Colonic mucosa (tissue), 4 donors: Measurements from ENCODE around the gene NHLRC2. TPM values are rescaled to one million over a fixed set of nuclear protein-coding genes. Genes with fewer than 3 reads are reported as not detected.

ENCODE experiments used
- DNase-seq: peaks from one replicate; pipeline ENCODE4 v3.0.0-alpha.2; 2020
- H3K27ac ChIP-seq: fragments of 200-600 bp; one replicate; pipeline ENCODE4 v1.8.0; 2021
- H3K27me3 ChIP-seq: fragments of 200-600 bp; one replicate; pipeline ENCODE4 v1.8.0; 2021
- H3K36me3 ChIP-seq: fragments of 200-600 bp; one replicate; pipeline ENCODE4 v1.8.0; 2021
- H3K4me1 ChIP-seq: fragments of 200-600 bp; one replicate; pipeline ENCODE4 v1.8.0; 2021; ENCODE audit warnings: mild to moderate bottlenecking
- H3K4me3 ChIP-seq: fragments of 200-600 bp; one replicate; pipeline ENCODE4 v1.8.0; 2021
- H3K9ac ChIP-seq, 2 donors: one replicate each; pipeline ENCODE4 v1.7.0; 2013; ENCODE audit warnings: control low read depth in 2 of 2, low read depth in 2 of 2, low read length in 2 of 2
- H3K9me3 ChIP-seq: fragments of 200-600 bp; one replicate; pipeline ENCODE4 v1.8.0; 2021
- CTCF ChIP-seq: fragments of 200-600 bp; IDR thresholded peaks from one replicate; pipeline ENCODE4 v1.8.0; 2022; ENCODE audit warnings: antibody characterized with exemption, mild to moderate bottlenecking
- intact Hi-C: fragments of 100-400 bp; cut with DNase I; formaldehyde crosslinking; loops from one replicate; pipeline ENCODE4 v1.14.1; 2022
- total RNA-seq, 2 donors: library from RNA; stranded (reverse); fragmentation: NEBNext Ultra II Directional in 1 of 2; extraction: Animal tissue kit (Norgen Biotek cat#: 25700) in 1 of 2; gene quantifications; one replicate each; pipeline ENCODE4 v1.2.1, GENCODE V29; 2021
- donor health status: healthy.
- donor health status: DM: no; HTN: no; CAD: no.
- donor health status: DM: no; HTN: no; CAD: no.

NHLRC2 gene
- total RNA-seq, 2 donors from 2014 or later: 31.2 to 46.1 TPM

GRCh38 chr10:113920114-113920513 lies 65.7 kb downstream of the NHLRC2 start:
- no peak overlapping the region for H3K4me3 ChIP-seq
- intact Hi-C loops: no loop called here
- H3K9me3 ChIP-seq: no peaks in the 10 kb centered on the region
- no peak for TF ChIP-seq CTCF
- no peaks in the 10 kb centered on the region for H3K27me3 ChIP-seq
- no peak overlapping the region for H3K27ac ChIP-seq
- no peaks in the 10 kb centered on the region for H3K36me3 ChIP-seq
- H3K4me1 ChIP-seq: no peaks in the 10 kb centered on the region
- DNase-seq: no peak
- H3K9ac ChIP-seq: no peak overlapping the region

GRCh38 chr10:113920875-113921274 lies 66.4 kb downstream of the NHLRC2 start:
- DNase-seq: no peak
- Histone ChIP-seq H3K9me3 (no peaks in the 10 kb centered on the region), H3K27ac (no peak overlapping the region), H3K9ac (no peak overlapping the region), H3K27me3 (no peaks in the 10 kb centered on the region), H3K36me3 (no peaks in the 10 kb centered on the region), H3K4me1 (no peaks in the 10 kb centered on the region), H3K4me3 (no peak overlapping the region)
- no peak for TF ChIP-seq CTCF
- intact Hi-C loops: no loop called here

GRCh38 chr10:113921561-113922370 lies 67.3 kb downstream of the NHLRC2 start:
- no peak overlapping the region for H3K9ac ChIP-seq
- no peak overlapping the region for H3K4me3 ChIP-seq
- no peaks in the 10 kb centered on the region for H3K4me1 ChIP-seq
- H3K9me3 ChIP-seq: no peaks in the 10 kb centered on the region
- no peak for DNase-seq
- H3K27ac ChIP-seq: no peak overlapping the region
- no peaks in the 10 kb centered on the region for H3K36me3 ChIP-seq
- intact Hi-C loops: no loop called here
- H3K27me3 ChIP-seq: no peaks in the 10 kb centered on the region
- TF ChIP-seq CTCF: no peak

- Histone ChIP-seq H3K27me3 (no peaks in the 10 kb centered on the region), H3K4me3 (no peak overlapping the region), H3K36me3 (no peaks in the 10 kb centered on the region), H3K4me1 (no peaks in the 10 kb centered on the region), H3K9me3 (no peaks in the 10 kb centered on the region), H3K9ac (no peak overlapping the region), H3K27ac (no peak overlapping the region)
- TF ChIP-seq CTCF: no peak
- no peak for DNase-seq
- intact Hi-C loops: no loop called here
These were observed 68.5 kb downstream of the NHLRC2 start for GRCh38 chr10:113922787-113923570.

DNA sequence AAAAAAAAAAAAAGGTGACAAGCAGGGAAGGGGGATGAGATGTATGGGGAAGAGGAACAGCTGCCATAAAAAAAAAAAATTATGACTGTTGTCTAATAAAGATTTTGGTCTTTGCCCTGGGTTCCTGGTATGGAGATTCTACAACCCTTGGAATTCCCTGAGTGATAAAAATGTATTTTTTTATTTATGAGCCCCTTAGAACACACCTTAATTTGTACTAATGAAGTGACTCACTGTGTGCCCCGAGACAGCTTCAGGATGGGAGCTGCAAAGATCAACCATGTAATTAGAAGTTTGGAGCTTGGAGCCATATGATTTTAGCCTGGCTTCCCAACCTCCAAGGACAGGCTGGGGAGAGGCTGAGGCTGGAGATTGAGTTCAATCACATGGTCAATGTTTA lies 69.7 kb downstream of the NHLRC2 start:
- Histone ChIP-seq H3K27me3 (no peaks in the 10 kb centered on the region), H3K36me3 (no peaks in the 10 kb centered on the region), H3K9ac (no peak overlapping the region), H3K4me1 (no peaks in the 10 kb centered on the region), H3K9me3 (no peaks in the 10 kb centered on the region), H3K4me3 (no peak overlapping the region), H3K27ac (no peak overlapping the region)
- intact Hi-C loops: no loop called here
- DNase-seq: no peak
- no peak for TF ChIP-seq CTCF
